Adrenal gland (tissue), 12 donors: ENCODE results near the gene NDC80. TPM values are rescaled to one million over a fixed set of nuclear protein-coding genes. Genes with fewer than 3 reads are reported as not detected.

ENCODE experiments used
- DNase-seq, 7 donors: peaks; one replicate each; pipeline ENCODE4 v3.0.0-alpha.2; 2019 to 2020
- H3K27ac ChIP-seq, 5 donors: fragments of 200-600 bp; sonication (generic) in 4 of 5; 1 replicate in 3 of 5; 2 replicates in 2 of 5; pipeline versions ENCODE4 v1.5.1 to v1.8.0; 2016 to 2020; ENCODE audit warnings: mild to moderate bottlenecking in 1 of 5
- H3K27me3 ChIP-seq: fragments of 200-600 bp; 2 replicates; pipeline ENCODE4 v1.8.0; 2021
- H3K36me3 ChIP-seq, 2 donors: fragments of 200-600 bp; replicated peaks in 1 of 2; 1 replicate in 1 of 2; 2 replicates in 1 of 2; pipeline versions ENCODE4 v1.5.1 to v1.8.0; 2018 to 2022
- H3K4me1 ChIP-seq, 2 donors: fragments of 200-600 bp; replicated peaks in 1 of 2; 1 replicate in 1 of 2; 2 replicates in 1 of 2; pipeline versions ENCODE4 v1.5.1 to v1.8.0; 2018 to 2021
- H3K4me3 ChIP-seq, 4 donors: fragments of 200-600 bp; sonication (generic) in 3 of 4; one replicate each; pipeline ENCODE4 v1.5.1; 2016 to 2018
- H3K9me3 ChIP-seq, 3 donors: fragments of 200-600 bp; sonication (generic) in 1 of 3; replicated peaks in 1 of 3; 1 replicate in 2 of 3; 2 replicates in 1 of 3; pipeline versions ENCODE4 v1.5.1 to v1.8.0; 2016 to 2021
- CTCF ChIP-seq, 6 experiments: fragments of 450-650 bp in 4 of 6; fragments of 200-600 bp in 2 of 6; sonication (generic) in 1 of 6; IDR thresholded peaks; 1 replicate in 5 of 6; 2 replicates in 1 of 6; pipeline versions ENCODE4 v1.5.1 to v1.8.0; 2016 to 2021; ENCODE audit warnings: antibody characterized with exemption in 6 of 6, mild to moderate bottlenecking in 2 of 6, moderate library complexity in 1 of 6
- POLR2A ChIP-seq, 2 donors: fragments of 450-650 bp; IDR thresholded peaks; one replicate each; pipeline ENCODE4 v1.6.1; 2017; ENCODE audit warnings: antibody characterized with exemption in 2 of 2, mild to moderate bottlenecking in 2 of 2, moderate library complexity in 1 of 2
- WGBS, 4 donors: extraction: QIAGEN DNeasy Blood & Tissue Kit in 2 of 4; methylation state at CpG; one replicate each; pipeline versions ENCODE4 v1.1.5 to v1.1.7; 2013 to 2017; 5-methylcytosine and 5-hydroxymethylcytosine counted together
- intact Hi-C, 2 donors: fragments of 100-400 bp; cut with DNase I; formaldehyde crosslinking; loops; one replicate each; pipeline versions ENCODE4 v1.14.1 to v1.15.0; 2022 to 2023
- polyA plus RNA-seq, 3 donors: library from polyadenylated mRNA; stranded (reverse); fragments of 200-250 nt in 2 of 3; fragments of 350-450 nt in 1 of 3; fragmentation: Illumina TruSeq in 1 of 3; extraction: RNeasy Lipid Tissue Mini Kit (QIAGEN cat#74804) in 1 of 3; gene quantifications; one replicate each; pipeline ENCODE4 v1.2.3, GENCODE V29; 2013 to 2014
- total RNA-seq, 9 donors: library from RNA; depleted of rRNA in 4 of 9; stranded (reverse); fragments of >200 nt in 4 of 9; fragments of 120-200 nt in 1 of 9; fragmentation: NEBNext Ultra II Directional in 1 of 9; extraction: Animal tissue kit (Norgen Biotek cat#: 25700) in 1 of 9; gene quantifications; one replicate each; pipeline versions ENCODE4 v1.1.0 to v1.2.4, GENCODE V29; 2013 to 2023
- donor health status: healthy with polysubstance abuse.
- donor health status: Bipolar disorder and iron deficiency.
- donor health status: DM: yes; HTN: yes; CAD: no.
- donor health status: DM: no; HTN: no; CAD: no.
- donor health status: DM: no; HTN: no; CAD: no.
- donor health status: DM: yes; HTN: yes; CAD: no.

The NDC80 gene
- total and polyA plus RNA-seq, 12 donors = 0.35 to 15.4 (median 0.84) TPM; not detected in 1

DNA sequence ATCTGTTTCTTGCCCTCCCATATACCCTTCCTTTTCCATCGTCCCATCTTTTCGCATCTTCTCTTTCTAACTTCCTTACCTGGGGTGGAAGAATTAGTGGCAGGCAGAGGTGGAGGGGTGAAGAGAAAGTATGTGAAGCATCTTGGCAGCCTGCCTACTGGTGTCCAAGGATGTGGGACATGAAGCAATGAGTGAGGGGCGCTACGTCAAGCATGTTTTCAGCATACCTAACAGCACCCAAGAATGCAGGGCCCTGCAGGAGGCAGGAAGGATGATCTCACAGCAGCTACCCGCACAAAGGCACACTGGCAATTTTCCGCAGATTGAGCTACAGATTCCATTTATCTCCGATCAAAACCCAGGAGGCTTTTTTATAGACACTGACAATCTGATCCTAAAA is 42.2 kb upstream of the NDC80 start:
- 91 to 95% (median 94%) methylated on average over 7 of the region's 7 CpGs for WGBS, 4 donors
- Histone ChIP-seq H3K4me3 (no peak overlapping the region), H3K27me3 (no peaks in the 10 kb centered on the region), H3K27ac (no peak overlapping the region), H3K4me1 (no peaks in the 10 kb centered on the region), H3K9me3 (no peaks in the 10 kb centered on the region), H3K36me3 (no peaks in the 10 kb centered on the region)
- intact Hi-C loops = no loop called here
- no peak for TF ChIP-seq POLR2A (IDR thresholded peaks at IDR 0.05)
- TF ChIP-seq CTCF (IDR thresholded peaks at IDR 0.05) = no peak
- peak in 1 of 7 donors; percentile 22 for DNase-seq

- TF ChIP-seq CTCF (IDR thresholded peaks at IDR 0.05) (no peak), POLR2A (IDR thresholded peaks at IDR 0.05) (no peak)
- intact Hi-C loops = loop anchor here in 1 of 2 donors (10.0 kb wide), 1 partner anchor 427 kb away; no protein-coding TSS in a partner anchor
- H3K4me1 ChIP-seq = no peaks in the 10 kb centered on the region
- H3K27me3 ChIP-seq = no peaks in the 10 kb centered on the region
- H3K27ac ChIP-seq = no peak overlapping the region
- no peaks in the 10 kb centered on the region for H3K9me3 ChIP-seq
- no peaks in the 10 kb centered on the region for H3K36me3 ChIP-seq
- H3K4me3 ChIP-seq = no peak overlapping the region
- WGBS, 4 donors = 81 to 91% (median 88%) methylated on average over 2 of the region's 2 CpGs
- no peak for DNase-seq
These were observed 39.6 kb upstream of the NDC80 start for GRCh38 chr18:2531751-2532150.

DNA sequence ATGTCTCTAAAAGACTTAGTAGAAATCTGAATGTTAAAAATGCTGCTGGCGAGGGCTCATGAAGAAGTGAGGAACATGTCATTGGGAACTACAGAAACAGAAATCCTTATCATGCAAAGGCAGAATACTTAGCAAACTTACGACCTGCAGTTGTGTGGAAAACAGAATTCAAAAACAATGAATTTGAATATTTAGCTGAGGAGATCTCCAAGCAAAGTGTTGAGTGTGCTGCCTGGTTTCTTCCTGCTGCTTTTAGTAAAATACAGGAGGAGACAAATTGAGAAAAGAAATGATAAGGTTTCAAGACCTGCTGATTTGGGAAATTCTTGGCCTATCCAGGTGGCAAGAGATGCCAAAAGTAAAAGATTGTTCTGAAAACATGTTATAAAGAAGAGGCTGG is 38.6 kb upstream of the NDC80 start:
- Histone ChIP-seq H3K4me3 (no peak overlapping the region), H3K27me3 (no peaks in the 10 kb centered on the region), H3K27ac (no peak overlapping the region), H3K9me3 (no peaks in the 10 kb centered on the region), H3K36me3 (no peaks in the 10 kb centered on the region), H3K4me1 (no peaks in the 10 kb centered on the region)
- no peak for TF ChIP-seq POLR2A (IDR thresholded peaks at IDR 0.05)
- no peak for TF ChIP-seq CTCF (IDR thresholded peaks at IDR 0.05)
- intact Hi-C loops = loop anchor here in 1 of 2 donors (10.0 kb wide), 1 partner anchor 428 kb away; no protein-coding TSS in a partner anchor
- 96 to 100% (median 96%) methylated on average over 2 of the region's 2 CpGs for WGBS, 4 donors
- DNase-seq = no peak

- DNase-seq = no peak
- WGBS, 4 donors = 87 to 100% (median 95%) methylated on average over 1 of the region's 1 CpG
- intact Hi-C loops = loop anchor here in 1 of 2 donors (10.0 kb wide), 1 partner anchor 430 kb away; no protein-coding TSS in a partner anchor
- no peaks in the 10 kb centered on the region for H3K36me3 ChIP-seq
- H3K4me3 ChIP-seq = no peak overlapping the region
- no peak overlapping the region for H3K27ac ChIP-seq
- no peaks in the 10 kb centered on the region for H3K27me3 ChIP-seq
- TF ChIP-seq CTCF (IDR thresholded peaks at IDR 0.05) = no peak
- H3K4me1 ChIP-seq = no peaks in the 10 kb centered on the region
- H3K9me3 ChIP-seq = no peaks in the 10 kb centered on the region
These were observed 36.5 kb upstream of the NDC80 start for GRCh38 chr18:2534906-2535305.
